ENCODE measurements around the gene HNRNPK. TPM values are rescaled to one million over a fixed set of nuclear protein-coding genes. Genes with fewer than 3 reads are reported as not detected.
A peak's percentile ranks its signal among the peaks of the same experiment; 100 is the strongest.

The HNRNPK gene
- total and polyA plus RNA-seq, 2 of the 13 experiments (the other 11 are each of a cell fraction or from before 2014, with no cell fraction given) = 321 to 712 TPM

DNA sequence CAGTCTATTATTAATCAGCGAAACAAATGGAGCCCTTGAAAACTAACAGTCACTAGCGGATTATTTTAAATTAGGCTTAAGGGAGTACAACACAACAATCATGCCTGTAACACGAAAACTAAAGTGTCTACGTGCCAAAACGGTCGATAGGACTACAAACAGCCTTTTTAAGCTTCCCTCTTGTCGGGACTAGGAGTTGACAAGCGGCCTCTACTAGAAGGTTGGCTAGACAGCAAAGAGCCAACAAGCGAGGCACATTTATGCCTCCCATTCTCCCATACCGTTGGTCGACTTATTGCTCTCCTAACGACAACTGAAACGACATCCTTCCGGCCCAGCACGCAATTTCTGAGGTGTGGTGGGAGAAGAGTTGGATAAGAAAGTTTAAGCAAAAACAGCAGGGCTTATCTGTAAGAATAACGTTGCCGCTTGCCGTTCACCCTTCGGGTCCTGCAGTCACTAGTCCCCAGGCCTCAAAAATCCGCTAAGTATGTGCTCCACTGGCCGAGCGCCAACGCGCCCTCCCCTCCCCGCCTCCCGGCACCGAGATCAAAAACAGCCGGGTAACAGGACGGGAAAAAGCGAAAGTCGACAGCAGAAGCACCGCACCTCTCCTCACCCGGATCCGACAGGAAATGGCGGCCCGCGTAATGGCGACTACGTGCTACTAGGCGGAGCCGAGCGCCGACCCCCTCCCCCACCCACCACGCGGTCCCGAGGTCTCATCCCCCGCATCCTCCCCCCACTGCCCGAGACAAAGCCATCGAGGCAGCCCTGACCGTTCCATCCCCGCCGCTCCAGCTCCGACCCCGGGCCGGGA is 813 bp downstream of the HNRNPK start (continued):
- no peak; the same call in 1 of the 2 replicates for TF ChIP-seq FOSL2 (CRISPR knock-in tag; IDR thresholded peaks at IDR 0.05)
- TF ChIP-seq DR1 (CRISPR knock-in tag; IDR thresholded peaks at IDR 0.05) = 0 out of 2 replicates have a peak, but pooled peaks have one; percentile 24
- no peak for TF ChIP-seq ZNF292 (CRISPR knock-in tag; IDR thresholded peaks at IDR 0.05; ENCODE audit: borderline replicate concordance, low read depth)
- TF ChIP-seq, protein P1, sequence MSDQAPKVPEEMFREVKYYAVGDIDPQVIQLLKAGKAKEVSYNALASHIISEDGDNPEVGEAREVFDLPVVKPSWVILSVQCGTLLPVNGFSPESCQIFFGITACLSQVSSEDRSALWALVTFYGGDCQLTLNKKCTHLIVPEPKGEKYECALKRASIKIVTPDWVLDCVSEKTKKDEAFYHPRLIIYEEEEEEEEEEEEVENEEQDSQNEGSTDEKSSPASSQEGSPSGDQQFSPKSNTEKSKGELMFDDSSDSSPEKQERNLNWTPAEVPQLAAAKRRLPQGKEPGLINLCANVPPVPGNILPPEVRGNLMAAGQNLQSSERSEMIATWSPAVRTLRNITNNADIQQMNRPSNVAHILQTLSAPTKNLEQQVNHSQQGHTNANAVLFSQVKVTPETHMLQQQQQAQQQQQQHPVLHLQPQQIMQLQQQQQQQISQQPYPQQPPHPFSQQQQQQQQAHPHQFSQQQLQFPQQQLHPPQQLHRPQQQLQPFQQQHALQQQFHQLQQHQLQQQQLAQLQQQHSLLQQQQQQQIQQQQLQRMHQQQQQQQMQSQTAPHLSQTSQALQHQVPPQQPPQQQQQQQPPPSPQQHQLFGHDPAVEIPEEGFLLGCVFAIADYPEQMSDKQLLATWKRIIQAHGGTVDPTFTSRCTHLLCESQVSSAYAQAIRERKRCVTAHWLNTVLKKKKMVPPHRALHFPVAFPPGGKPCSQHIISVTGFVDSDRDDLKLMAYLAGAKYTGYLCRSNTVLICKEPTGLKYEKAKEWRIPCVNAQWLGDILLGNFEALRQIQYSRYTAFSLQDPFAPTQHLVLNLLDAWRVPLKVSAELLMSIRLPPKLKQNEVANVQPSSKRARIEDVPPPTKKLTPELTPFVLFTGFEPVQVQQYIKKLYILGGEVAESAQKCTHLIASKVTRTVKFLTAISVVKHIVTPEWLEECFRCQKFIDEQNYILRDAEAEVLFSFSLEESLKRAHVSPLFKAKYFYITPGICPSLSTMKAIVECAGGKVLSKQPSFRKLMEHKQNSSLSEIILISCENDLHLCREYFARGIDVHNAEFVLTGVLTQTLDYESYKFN (CRISPR knock-in tag; conservative IDR thresholded peaks at IDR 0.05) = 0 out of 2 replicates have a peak, but pooled peaks have one; percentile 27
- peak; percentile 22; the same call in 1 of the 2 replicates for TF ChIP-seq ZNF777 (CRISPR knock-in tag; IDR thresholded peaks at IDR 0.05)
- TF ChIP-seq NFIC (IDR thresholded peaks at IDR 0.05; ENCODE audit: low read length) = 0 out of 2 replicates have a peak, but pooled peaks have one; percentile 27
- TF ChIP-seq, protein P2, sequence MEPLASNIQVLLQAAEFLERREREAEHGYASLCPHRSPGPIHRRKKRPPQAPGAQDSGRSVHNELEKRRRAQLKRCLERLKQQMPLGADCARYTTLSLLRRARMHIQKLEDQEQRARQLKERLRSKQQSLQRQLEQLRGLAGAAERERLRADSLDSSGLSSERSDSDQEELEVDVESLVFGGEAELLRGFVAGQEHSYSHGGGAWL (CRISPR knock-in tag; IDR thresholded peaks at IDR 0.05) = peak; percentile 44
- TF ChIP-seq, protein P3, sequence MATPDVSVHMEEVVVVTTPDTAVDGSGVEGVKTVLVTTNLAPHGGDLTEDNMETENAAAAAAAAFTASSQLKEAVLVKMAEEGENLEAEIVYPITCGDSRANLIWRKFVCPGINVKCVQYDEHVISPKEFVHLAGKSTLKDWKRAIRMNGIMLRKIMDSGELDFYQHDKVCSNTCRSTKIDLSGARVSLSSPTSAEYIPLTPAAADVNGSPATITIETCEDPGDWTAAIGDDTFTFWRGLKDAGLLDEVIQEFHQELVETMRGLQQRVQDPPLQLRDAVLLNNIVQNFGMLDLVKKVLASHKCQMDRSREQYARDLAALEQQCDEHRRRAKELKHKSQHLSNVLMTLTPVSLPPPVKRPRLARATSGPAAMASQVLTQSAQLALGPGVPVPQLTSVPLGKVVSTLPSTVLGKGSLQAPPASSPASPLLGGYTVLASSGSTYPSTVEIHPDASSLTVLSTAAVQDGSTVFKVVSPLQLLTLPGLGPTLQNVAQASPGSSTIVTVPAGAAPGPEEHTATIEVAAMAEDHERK (CRISPR knock-in tag; IDR thresholded peaks at IDR 0.05; ENCODE audit: low read depth) = no peak
- TF ChIP-seq SRY (CRISPR knock-in tag; IDR thresholded peaks at IDR 0.05) = 0 out of 2 replicates have a peak, but pooled peaks have one; percentile 37
- TF ChIP-seq HOXA3 (CRISPR knock-in tag; IDR thresholded peaks at IDR 0.05) = peak; percentile 87
- TF ChIP-seq, protein P4, sequence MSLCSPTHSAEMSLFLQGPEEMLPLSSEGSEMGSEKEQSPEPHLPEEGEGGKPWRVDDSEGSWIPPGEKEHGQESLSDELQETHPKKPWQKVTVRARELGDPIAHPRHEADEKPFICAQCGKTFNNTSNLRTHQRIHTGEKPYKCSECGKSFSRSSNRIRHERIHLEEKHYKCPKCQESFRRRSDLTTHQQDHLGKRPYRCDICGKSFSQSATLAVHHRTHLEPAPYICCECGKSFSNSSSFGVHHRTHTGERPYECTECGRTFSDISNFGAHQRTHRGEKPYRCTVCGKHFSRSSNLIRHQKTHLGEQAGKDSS (CRISPR knock-in tag; IDR thresholded peaks at IDR 0.05; ENCODE audit: borderline replicate concordance, low read depth) = 0 out of 2 replicates have a peak, but pooled peaks have one; percentile 27
- TF ChIP-seq PAWR (CRISPR knock-in tag; IDR thresholded peaks at IDR 0.05; ENCODE audit: borderline replicate concordance) = no peak
- TF ChIP-seq ARNTL (CRISPR knock-in tag; IDR thresholded peaks at IDR 0.05) = no peak
- peak; percentile 76; the same call in 1 of the 2 replicates for TF ChIP-seq ZNF543 (CRISPR knock-in tag; IDR thresholded peaks at IDR 0.05)
- no peak for TF ChIP-seq GATA4 (IDR thresholded peaks at IDR 0.05; ENCODE audit: borderline replicate concordance, low read depth)
- peak; percentile 32 for TF ChIP-seq GABPB1 (CRISPR knock-in tag; IDR thresholded peaks at IDR 0.05)
- peak; percentile 7; the same call in 1 of the 2 replicates for TF ChIP-seq TAF1 (CRISPR knock-in tag; IDR thresholded peaks at IDR 0.05)
- no peak for TF ChIP-seq U2AF1 (optimal IDR thresholded peaks at IDR 0.05; ENCODE audit: low read depth, low read length)
- peak; percentile 62 for TF ChIP-seq AKAP8 (CRISPR knock-in tag; IDR thresholded peaks at IDR 0.05)
- no peak for TF ChIP-seq ZNF124 (CRISPR knock-in tag; IDR thresholded peaks at IDR 0.05)
- TF ChIP-seq, protein P5, sequence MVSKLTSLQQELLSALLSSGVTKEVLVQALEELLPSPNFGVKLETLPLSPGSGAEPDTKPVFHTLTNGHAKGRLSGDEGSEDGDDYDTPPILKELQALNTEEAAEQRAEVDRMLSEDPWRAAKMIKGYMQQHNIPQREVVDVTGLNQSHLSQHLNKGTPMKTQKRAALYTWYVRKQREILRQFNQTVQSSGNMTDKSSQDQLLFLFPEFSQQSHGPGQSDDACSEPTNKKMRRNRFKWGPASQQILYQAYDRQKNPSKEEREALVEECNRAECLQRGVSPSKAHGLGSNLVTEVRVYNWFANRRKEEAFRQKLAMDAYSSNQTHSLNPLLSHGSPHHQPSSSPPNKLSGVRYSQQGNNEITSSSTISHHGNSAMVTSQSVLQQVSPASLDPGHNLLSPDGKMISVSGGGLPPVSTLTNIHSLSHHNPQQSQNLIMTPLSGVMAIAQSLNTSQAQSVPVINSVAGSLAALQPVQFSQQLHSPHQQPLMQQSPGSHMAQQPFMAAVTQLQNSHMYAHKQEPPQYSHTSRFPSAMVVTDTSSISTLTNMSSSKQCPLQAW (CRISPR knock-in tag; IDR thresholded peaks at IDR 0.05) = peak; percentile 5; the same call in 1 of the 2 replicates
- no peak for TF ChIP-seq CEBPG (CRISPR knock-in tag; IDR thresholded peaks at IDR 0.05)

All from HepG2 (cell line).